AG04450 (cell line): ENCODE data around the gene SCG3. TPM values are rescaled to one million over a fixed set of nuclear protein-coding genes. Genes with fewer than 3 reads are reported as not detected.

Experiments
- CTCF ChIA-PET: fragments of 300-600, 350-600 bp; formaldehyde crosslinking; extraction: SDS; loops from one replicate; lab custom pipeline; 2022; ENCODE audit warnings: antibody characterized with exemption, inconsistent platforms; lab: Charles Lee
- POLR2A ChIA-PET: fragments of 350-600 bp; formaldehyde crosslinking; extraction: SDS; loops from one replicate; lab custom pipeline; 2021; ENCODE audit warnings: antibody characterized with exemption, inconsistent platforms; lab: Yijun Ruan, JAX
- DNase-seq: peaks from one replicate; pipeline ENCODE4 v3.0.0-alpha.2; 2011; ENCODE audit warnings: low read depth, low spot score
- H3K27ac ChIP-seq: one replicate; pipeline ENCODE4 v1.5.1; 2012; ENCODE audit warnings: low read depth, low read length, control low read depth
- H3K27me3 ChIP-seq: one replicate; pipeline ENCODE4 v1.6.0; 2012; ENCODE audit warnings: low read length; ENCODE audit not compliant: control insufficient read depth, insufficient read depth
- H3K4me3 ChIP-seq: 2 replicates; pipeline ENCODE4 v1.5.1; 2011; ENCODE audit warnings: mild to moderate bottlenecking, low read depth, low read length, control low read depth
- H3K9me3 ChIP-seq: 2 replicates; pipeline ENCODE4 v1.5.1; 2012; ENCODE audit warnings: low read length; ENCODE audit not compliant: control insufficient read depth, insufficient read depth
- CTCF ChIP-seq: IDR thresholded peaks from 2 replicates; pipeline ENCODE4 v1.5.1; 2011; ENCODE audit warnings: low read depth, low read length, control low read depth, inconsistent platforms
- polyA plus RNA-seq: library from polyadenylated mRNA; depleted of rRNA; stranded (reverse); fragments of >200 nt; gene quantifications from 2 replicates; pipeline ENCODE4 v1.2.3, GENCODE V29; 2011

Gene SCG3
- polyA plus RNA-seq, 1 experiment = not detected

DNA sequence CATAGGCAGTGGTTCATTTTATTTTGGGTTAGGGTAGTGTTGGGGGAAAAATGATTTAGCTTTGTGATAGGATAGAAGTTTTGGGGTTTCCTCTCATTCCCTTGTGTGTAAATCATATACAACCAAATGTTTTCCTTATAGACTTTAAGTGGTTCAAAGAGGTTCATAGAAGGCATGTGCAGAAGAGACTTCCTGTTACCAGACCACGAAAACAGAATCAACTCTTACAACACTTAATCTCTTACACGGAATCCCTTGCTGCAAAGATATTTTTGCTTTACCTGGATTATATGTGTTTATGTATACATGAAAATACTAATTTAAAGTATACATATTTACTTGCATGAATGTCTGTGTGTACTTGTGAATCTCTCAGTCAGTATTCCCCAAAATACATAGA is 73.0 kb downstream of the SCG3 start:
- TF ChIP-seq CTCF = no peak

DNA sequence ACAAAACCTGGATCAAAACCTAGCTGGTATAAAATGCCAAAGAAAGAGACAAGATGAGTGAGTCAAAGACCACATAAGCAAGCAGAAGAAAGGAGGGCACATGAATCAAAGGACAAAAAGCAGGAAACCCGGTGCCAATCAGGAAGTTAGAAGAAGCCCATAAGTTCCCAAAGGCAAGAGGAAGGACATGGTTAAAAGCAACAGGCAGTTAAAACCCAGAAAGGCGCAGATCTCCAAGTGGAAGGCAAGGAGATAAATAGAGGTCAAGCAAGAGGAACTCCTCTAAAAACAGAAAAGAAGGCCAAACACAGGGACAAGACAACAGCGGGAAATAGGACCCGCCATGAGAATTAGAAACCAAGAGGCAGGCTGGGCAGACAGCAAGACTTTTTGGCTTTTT is 74.5 kb downstream of the SCG3 start:
- no peak overlapping the region for H3K4me3 ChIP-seq
- DNase-seq = no peak
- no peak for TF ChIP-seq CTCF
- H3K27ac ChIP-seq = no peak overlapping the region
- ChIA-PET CTCF (interaction anchor here (0.9 to 2.2 kb wide), 2 partner anchors 21 to 106 kb away, joined by 6 to 13 read pairs; no protein-coding TSS in a partner anchor), POLR2A (no interaction called here)
- no peaks in the 10 kb centered on the region for H3K9me3 ChIP-seq
- H3K27me3 ChIP-seq = peaks cover 2% of the 10 kb centered on the region

More for the DNA sequence above, 73.0 kb downstream of the SCG3 start:
- peaks cover 16% of the 10 kb centered on the region for H3K27me3 ChIP-seq
- no peaks in the 10 kb centered on the region for H3K9me3 ChIP-seq
- no peak overlapping the region for H3K27ac ChIP-seq
- no peak for DNase-seq
- H3K4me3 ChIP-seq = no peak overlapping the region
- ChIA-PET POLR2A (no interaction called here), CTCF (interaction anchor here (1.2 to 2.2 kb wide), 3 partner anchors 22 to 104 kb away, joined by 4 to 13 read pairs (median 5); no protein-coding TSS in a partner anchor)

- no peaks in the 10 kb centered on the region for H3K9me3 ChIP-seq
- H3K27me3 ChIP-seq = peaks cover 2% of the 10 kb centered on the region
- ChIA-PET CTCF (interaction anchor here (2.3 to 2.8 kb wide), 2 partner anchors 20 to 106 kb away, joined by 22 to 28 read pairs; no protein-coding TSS in a partner anchor), POLR2A (interaction anchor here (0.6 kb wide), 1 partner anchor 272 kb away, joined by 9 read pairs; no protein-coding TSS in a partner anchor)
- no peak for TF ChIP-seq CTCF
- H3K4me3 ChIP-seq = no peak overlapping the region
- H3K27ac ChIP-seq = no peak overlapping the region
- no peak for DNase-seq
Measured at GRCh38 chr15:51756482-51756881, 75.2 kb downstream of the SCG3 start.

GRCh38 chr15:51757450-51757849 is 76.1 kb downstream of the SCG3 start:
- ChIA-PET CTCF (interaction anchor here (1.0 to 2.8 kb wide), 3 partner anchors 19 to 110 kb away, joined by 3 to 28 read pairs (median 22); no protein-coding TSS in a partner anchor), POLR2A (interaction anchor here (0.7 kb wide), 1 partner anchor 135 kb away, joined by 4 read pairs; the partner anchor contains the start of gene DMXL2)

More at GRCh38 chr15:51757450-51757849, 76.1 kb downstream of the SCG3 start:
- no peak for TF ChIP-seq CTCF
- Histone ChIP-seq H3K4me3 (no peak overlapping the region), H3K27ac (no peak overlapping the region), H3K27me3 (peaks cover 2% of the 10 kb centered on the region), H3K9me3 (no peaks in the 10 kb centered on the region)
- DNase-seq = no peak
